ENCODE data around the gene TIMP2.
"Not testable (repeated sequence)": the region's sequence is repeated elsewhere in the genome, so short reads cannot be mapped to it uniquely, and the experiment has no call there.

TIMP2 gene

DNA sequence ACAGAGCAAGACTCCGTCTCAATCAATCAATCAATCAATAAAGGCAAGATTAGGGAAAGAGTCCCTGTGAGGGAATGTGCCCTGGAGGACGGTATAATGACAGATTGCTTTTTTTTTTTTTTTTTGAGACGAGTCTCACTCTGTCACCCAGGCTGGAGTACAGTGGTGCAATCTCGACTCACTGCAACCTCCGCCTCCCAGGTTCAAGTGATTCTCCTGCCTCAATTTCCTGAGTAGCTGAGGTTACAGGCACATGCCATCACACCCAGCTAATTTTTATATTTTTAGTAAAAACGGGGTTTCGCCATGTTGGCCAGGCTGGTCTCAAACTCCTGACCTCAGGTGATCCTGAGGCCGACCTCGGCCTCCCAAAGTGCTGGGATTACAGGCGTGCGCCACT, 35.1 kb downstream of the TIMP2 start:
- DNase-seq (ENCODE audit: low read depth in 3 of 3): not testable (repeated sequence)

DNA sequence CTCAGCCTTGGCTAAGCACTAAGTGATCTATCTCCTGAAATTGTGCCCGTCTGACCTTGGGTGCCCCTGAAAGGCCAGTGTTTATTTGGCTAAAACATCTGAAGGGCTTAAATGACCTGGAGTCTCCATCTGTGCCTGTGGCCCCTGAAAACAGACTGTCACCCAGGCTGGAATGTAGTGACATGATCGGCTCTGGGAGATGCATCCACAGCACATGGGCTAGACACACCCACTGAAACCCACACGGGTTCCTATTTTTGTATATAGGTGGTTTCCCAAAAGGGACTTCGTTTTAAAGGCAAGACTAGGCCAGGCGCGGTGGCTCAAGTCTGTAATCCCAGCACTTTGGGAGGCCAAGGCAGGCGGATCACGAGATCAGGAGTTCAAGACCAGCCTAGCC, 35.7 kb downstream of the TIMP2 start:
- DNase-seq (ENCODE audit: low read depth in 3 of 3): no peak

GRCh38 chr17:78888941-78889518, 36.2 kb downstream of the TIMP2 start:
- no peak for DNase-seq (ENCODE audit: low read depth in 3 of 3)

GRCh38 chr17:78886954-78887353, 38.2 kb downstream of the TIMP2 start:
- no peak for DNase-seq (ENCODE audit: low read depth in 3 of 3)

GRCh38 chr17:78885956-78886355, 39.2 kb downstream of the TIMP2 start:
- no peak for DNase-seq (ENCODE audit: low read depth in 3 of 3)

- no peak for DNase-seq (ENCODE audit: low read depth in 3 of 3)
Observed at GRCh38 chr17:78884876-78885667, 40.1 kb downstream of the TIMP2 start.

- DNase-seq (ENCODE audit: low read depth in 3 of 3): no peak
Observed at GRCh38 chr17:78884148-78884825, 40.9 kb downstream of the TIMP2 start.

GRCh38 chr17:78883533-78884131, 41.6 kb downstream of the TIMP2 start:
- no peak for DNase-seq (ENCODE audit: low read depth in 3 of 3)

DNA sequence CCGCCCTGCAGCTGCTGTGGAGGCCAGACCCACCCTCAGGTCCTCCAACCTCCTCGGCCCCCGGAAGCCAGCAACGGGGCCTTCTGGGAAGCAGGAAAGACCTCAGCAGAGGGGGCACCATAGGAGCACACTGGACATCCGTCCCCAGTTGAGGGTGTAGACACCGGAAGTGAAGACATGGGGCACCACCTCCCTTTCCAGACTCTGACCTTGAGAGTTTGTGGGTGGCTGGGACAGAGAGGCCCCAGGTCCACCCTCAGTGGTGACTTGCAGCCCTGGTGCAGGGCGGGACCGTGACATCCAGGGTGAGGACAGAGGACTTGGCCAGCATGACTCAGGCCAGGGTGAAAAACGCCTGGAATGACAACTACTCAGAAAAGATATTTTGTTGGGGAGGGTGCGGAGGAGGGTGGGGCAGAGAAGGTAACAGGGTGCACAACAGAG, 42.1 kb downstream of the TIMP2 start:
- DNase-seq (ENCODE audit: low read depth in 3 of 3): no peak

GRCh38 chr17:78882540-78883088, 42.6 kb downstream of the TIMP2 start:
- no peak for DNase-seq (ENCODE audit: low read depth in 3 of 3)

DNA sequence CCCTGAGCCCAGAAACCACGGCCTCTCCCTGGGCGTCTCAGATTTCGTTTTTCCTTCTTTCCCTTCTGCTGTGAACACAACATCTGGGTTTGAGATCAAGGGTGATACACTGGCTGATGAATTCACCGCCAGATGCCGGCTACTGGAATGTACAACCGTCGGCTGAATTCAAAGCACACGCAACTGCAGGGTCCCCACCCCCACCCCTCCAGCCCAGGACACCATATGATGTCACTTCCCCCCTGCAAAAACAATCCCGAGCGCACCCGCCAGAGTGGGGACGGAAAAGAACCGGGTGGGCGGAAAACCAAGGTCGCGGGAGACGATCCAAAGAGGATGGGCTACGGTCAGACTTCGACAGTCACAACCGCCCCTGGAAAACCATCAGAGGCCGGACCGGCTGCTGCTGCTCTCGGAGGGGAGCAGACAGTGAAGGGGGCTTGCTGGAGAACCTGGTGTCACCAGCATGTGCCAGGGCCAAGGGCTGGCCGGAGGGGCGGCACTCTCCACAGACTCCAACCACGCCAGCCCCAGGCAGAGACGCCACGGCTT, 45.5 kb downstream of the TIMP2 start:
- peak in 1 of 3 experiments; percentile 12 for DNase-seq (ENCODE audit: low read depth in 3 of 3)

- DNase-seq (ENCODE audit: low read depth in 3 of 3): no peak
Observed at GRCh38 chr17:78878871-78879527, 46.2 kb downstream of the TIMP2 start.

DNA sequence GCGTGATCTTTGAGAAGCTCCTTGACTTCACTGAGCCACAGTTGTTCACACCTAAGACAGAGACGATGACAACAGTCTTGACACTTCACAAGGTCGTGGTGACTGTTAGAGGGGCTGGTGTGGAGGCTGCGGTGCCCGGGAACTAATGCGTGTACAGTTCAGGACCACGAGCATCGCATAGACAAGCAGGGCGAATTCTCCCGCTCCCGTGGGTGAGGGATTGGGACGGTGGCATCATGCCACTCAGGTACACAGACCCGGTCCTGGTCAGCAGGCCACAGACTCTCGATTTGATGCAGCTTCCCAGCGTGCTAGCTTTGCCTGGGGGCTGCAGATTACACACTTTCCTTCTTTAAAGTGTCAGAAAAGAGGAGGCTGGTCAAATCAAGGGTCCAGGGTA, 46.9 kb downstream of the TIMP2 start:
- no peak for DNase-seq (ENCODE audit: low read depth in 3 of 3)

- not testable (repeated sequence) for DNase-seq (ENCODE audit: low read depth in 3 of 3)
Observed at GRCh38 chr17:78876954-78877517, 48.2 kb downstream of the TIMP2 start.

- DNase-seq (ENCODE audit: low read depth in 3 of 3): no peak
Observed at GRCh38 chr17:78876094-78876597, 49.0 kb downstream of the TIMP2 start.

GRCh38 chr17:78875363-78876093, 49.7 kb downstream of the TIMP2 start:
- no peak for DNase-seq (ENCODE audit: low read depth in 3 of 3)

DNA sequence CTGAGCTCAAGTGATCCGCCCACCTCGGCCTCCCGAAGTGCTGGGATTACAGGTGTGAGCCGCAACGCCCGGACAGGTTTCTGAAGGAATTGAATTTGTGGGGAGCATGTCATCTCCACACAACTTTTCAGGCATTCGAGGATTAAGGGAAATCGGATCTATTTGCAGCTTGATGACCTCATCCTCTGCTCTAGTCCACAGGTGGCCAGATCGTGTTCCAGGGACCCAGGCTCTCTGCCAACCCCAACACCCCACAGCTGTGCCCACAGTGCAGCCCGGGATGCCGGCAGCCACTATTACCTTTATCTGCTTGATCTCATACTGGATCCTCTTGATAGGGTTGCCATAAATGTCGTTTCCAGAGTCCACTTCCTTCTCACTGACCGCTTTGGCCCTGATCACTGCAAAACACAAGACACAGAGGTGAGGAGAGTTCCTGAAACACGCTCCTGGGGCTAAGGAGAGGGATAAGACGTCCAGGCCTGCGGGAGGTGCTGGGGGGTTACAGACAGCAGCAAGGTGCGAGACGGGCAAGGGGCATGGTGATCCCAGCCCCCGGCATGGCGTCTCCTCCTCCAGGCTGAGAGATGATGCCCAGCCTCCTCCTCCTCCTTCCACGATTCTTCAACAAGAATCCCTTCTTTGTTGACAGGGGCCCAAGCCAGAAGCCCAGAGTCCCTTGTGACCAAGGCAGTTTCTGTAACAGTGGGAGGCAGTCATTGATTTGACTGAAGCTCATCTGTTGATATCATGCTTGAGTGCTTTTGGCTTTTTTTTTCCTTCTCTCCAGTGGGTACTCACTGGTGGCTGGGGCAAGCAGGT, 51.5 kb downstream of the TIMP2 start:
- DNase-seq (ENCODE audit: low read depth in 3 of 3): no peak

DNA sequence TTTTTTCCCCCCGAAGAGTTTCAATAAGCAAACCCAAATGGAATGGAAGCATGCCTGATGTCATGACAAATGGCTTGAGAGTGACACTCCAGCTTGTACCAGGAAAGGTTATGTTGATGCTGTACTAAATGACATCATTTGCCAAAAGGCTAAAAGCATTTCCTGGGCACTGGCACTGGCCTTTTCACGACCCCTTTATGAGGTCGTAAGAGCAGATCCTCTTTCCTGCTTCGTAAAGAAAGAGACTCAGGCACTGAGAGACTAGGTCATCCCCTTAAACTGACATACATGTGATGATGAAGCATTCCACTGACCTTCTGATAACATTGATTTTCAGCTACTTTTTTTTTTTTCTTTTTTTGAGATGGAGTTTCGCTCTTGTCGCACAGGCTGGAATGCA, 52.7 kb downstream of the TIMP2 start:
- DNase-seq (ENCODE audit: low read depth in 3 of 3): no peak

GRCh38 chr17:78870621-78871020, 54.6 kb downstream of the TIMP2 start:
- no peak for DNase-seq (ENCODE audit: low read depth in 3 of 3)
